Thyroid gland (tissue), 4 donors: ENCODE measurements around the gene ITGA5.

Experiments used
- POLR2A ChIP-seq, 2 donors: fragments of 450-650 bp; IDR thresholded peaks; one replicate each; pipeline ENCODE4 v1.6.1; 2017; ENCODE audit warnings: antibody characterized with exemption in 2 of 2, mild to moderate bottlenecking in 2 of 2, moderate library complexity in 1 of 2
- TF ChIP-seq, protein P1 (sequence below), 6 experiments: fragments of 200-600 bp in 3 of 6; fragments of 450-650 bp in 3 of 6; sonication (generic) in 3 of 6; IDR thresholded peaks; one replicate each; pipeline ENCODE4 v1.5.1; 2016 to 2019; ENCODE audit warnings: antibody characterized with exemption in 6 of 6, mild to moderate bottlenecking in 2 of 6, inconsistent platforms in 1 of 6, moderate library complexity in 1 of 6

DNA sequence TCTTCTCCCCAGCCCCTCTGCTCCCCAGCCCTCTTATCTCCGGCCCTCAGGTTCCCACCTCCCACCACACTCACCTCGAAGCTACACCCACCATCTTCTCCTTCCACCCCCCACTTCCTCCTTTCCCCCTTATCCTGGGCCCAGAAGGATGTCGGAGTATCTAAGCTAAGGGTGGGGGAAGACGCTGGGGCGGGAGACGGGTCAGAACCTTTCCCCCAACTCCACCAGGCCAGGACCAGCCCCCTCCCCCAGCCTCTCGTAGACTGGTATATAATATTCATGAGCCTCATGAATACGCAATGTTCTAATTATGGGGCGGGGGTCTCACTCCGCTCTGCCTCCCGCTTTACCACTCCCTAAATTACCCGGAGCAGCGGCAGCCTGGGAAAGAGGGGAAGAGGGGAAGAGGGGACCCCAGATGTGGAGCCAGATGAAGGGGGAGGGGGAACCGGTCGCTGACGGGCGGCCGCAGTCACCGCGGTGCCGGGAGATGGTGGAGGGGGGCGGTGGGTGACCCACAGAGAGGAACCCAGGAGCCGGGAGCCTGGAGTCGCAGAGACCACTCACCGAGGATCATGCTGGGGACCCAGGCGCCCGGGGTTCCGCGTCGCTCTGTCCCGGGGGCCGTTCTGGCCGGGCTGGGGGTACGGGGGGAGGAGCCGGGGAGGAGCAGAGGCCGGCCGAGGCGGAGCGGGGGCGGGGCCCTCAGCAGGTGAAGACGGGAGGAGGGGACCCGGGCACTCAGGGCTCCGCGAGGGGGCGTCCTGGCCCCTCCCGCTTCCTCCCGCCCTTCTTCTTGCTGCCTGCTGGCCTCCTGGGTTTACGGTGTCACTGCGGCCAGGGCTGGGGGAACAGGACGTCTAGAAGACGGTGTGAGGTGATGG is 28.2 kb downstream of the ITGA5 start:
- TF ChIP-seq, protein P1, sequence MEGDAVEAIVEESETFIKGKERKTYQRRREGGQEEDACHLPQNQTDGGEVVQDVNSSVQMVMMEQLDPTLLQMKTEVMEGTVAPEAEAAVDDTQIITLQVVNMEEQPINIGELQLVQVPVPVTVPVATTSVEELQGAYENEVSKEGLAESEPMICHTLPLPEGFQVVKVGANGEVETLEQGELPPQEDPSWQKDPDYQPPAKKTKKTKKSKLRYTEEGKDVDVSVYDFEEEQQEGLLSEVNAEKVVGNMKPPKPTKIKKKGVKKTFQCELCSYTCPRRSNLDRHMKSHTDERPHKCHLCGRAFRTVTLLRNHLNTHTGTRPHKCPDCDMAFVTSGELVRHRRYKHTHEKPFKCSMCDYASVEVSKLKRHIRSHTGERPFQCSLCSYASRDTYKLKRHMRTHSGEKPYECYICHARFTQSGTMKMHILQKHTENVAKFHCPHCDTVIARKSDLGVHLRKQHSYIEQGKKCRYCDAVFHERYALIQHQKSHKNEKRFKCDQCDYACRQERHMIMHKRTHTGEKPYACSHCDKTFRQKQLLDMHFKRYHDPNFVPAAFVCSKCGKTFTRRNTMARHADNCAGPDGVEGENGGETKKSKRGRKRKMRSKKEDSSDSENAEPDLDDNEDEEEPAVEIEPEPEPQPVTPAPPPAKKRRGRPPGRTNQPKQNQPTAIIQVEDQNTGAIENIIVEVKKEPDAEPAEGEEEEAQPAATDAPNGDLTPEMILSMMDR (IDR thresholded peaks at IDR 0.05), result peak in 1 of 6 experiments; percentile 18
- TF ChIP-seq POLR2A (IDR thresholded peaks at IDR 0.05), result peak in 1 of 2 donors; percentile 56
